HG02981 (cell line): ENCODE measurements around the gene CUX1.

ENCODE experiments used
- ATAC-seq: cut with Tn5 transposase; IDR thresholded peaks from one replicate; pipeline ENCODE4 v1.9.1; 2021; ENCODE audit warnings: mild to moderate bottlenecking, moderate library complexity; ENCODE audit not compliant: unreplicated experiment

The CUX1 gene

DNA sequence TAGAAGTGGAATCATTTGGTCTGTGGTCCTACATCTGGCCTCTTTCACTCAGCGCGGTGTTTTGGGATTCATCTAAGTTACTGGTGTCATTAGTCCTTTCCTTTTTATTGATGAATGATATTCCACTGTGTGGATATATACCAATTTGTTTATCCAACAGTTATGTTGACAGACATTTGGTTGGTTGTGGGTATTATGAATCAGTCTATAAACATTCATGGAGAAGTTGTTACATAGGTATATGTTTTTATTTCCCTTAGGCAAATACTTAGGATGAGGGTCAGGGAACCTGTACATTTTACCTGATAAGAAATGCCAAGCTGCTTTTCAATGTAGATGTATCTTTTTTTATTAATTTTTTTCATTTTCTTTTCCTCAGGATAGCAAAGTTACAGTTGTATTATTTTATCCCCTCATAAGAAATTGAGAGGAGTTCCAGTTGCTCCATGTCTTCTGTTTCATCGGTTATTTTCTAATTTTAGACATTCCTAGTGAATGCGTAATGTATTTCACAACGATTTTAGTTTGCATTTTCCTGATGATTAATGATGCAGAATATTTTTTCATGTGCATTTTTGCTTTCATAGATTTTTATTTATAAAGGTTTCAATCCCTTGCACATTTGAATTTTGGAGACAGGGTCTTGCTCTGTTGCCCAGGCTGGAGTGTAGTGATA, 265.4 kb downstream of the CUX1 start:
- no peak for ATAC-seq

DNA sequence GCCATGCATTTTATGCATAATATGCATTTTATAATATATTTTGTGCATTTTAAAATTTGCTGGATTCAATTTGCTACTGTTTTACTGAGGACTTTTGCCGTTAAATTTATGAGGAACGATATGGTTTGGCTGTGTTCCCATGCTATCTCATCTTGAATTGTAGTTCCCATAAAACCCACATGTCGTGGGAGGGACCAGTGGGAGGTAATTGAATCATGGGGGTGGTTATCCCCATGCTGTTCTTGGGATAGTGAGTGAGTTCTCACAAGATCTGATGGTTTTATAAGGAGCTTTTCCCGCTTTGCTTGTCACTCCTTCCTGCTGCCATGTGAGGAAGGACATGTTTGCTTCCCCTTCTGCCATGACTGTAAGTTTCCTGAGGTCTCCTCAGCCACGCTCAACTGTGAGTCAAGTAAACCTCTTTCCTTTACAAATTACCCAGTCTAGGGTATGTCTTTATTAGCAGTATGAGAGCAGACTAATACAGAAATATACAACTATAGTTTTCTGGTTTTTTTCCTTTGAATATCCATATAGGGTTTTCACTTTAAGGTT, 267.9 kb downstream of the CUX1 start:
- ATAC-seq: no peak

DNA sequence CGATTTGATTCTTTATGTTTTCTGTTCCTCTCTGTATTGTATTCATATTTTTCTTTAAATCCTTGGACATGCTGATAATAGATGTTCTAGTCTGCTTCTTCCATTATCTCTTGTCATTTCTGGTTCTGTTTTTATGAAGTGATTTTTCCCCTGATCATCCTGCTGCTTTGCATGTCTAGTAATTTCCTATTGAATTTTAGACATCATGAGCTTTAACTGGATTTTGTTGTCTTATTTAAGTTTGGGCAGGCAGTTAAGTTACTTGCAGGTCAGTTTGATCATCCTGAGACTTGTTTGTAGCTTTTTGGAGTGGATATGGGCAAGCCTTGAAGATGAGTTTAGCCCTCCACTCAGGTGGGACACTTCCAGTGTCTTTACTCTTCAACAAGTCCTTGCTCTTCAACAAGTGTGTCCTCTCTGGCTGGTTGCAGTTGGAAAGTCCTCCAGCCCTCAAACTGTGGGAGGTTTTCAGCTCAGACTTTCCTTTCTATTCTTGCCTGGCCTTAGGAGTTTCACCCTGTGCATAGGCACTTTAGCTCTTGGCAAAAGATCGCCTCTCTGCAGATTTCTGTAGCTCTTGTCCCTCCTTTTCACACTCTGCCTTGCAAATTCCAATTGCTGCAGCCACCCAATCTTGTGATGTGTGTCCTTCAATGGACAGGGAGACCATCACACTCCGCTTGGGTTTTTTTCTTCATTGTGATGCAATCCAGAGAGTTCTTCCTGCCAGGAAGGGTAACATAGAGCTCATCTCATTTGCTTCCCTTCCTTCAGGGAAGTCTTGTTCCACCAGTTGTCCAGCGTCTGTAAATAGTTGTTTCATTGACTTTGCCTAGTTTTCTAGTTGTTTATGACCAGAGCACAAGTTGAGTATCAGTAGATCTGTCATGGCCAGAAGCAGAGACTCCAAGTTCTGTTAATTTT, 272.0 kb downstream of the CUX1 start:
- no peak for ATAC-seq

DNA sequence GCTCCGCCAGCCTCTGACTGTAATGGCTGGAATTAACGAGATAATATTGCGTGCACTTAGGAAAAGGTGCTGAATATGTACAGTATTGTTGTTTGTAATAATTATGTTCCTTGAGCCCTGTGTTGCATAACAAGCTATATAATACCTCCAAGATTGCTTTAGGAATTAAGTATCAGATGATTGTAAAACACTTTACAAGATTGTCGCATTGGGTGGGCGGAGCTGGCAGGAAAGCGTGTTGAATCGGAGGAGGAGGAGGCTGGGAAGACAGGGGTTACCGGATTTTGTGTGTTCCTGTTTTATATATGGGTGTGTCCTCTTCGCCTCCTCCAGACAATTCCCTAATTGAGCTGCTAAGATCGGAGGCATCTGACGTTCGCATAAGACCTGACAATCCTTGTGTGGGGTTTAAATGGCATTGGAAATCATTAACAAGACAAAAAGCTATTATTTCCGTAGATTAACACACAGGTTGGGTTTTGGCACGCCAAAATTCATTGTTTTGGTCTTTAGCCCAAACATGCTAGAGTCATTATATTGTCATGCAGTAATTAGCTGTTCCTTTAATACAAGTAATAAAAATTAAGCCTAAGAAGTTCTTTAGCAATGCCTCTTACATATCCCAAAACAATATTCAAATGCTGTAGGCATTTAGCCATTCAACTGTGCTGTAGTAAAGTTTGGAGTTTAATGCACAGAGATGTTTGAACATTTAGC, 276.3 kb downstream of the CUX1 start:
- ATAC-seq: no peak

DNA sequence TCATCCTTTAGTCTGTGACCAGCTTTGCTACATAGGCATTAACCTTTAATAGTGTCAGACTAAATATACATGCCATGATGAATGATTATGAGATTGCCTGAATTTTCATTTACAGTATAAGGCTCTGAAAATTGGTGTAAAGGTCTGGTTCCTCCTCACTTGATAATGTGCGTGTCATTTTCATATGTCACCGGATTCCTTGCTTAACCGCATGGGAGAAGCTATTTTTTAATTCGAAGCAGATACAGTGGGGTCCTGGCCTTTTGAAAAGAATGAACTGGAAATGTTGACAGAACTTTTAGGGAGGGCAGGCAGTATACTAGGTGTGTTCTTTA, 276.9 kb downstream of the CUX1 start:
- no peak for ATAC-seq

DNA sequence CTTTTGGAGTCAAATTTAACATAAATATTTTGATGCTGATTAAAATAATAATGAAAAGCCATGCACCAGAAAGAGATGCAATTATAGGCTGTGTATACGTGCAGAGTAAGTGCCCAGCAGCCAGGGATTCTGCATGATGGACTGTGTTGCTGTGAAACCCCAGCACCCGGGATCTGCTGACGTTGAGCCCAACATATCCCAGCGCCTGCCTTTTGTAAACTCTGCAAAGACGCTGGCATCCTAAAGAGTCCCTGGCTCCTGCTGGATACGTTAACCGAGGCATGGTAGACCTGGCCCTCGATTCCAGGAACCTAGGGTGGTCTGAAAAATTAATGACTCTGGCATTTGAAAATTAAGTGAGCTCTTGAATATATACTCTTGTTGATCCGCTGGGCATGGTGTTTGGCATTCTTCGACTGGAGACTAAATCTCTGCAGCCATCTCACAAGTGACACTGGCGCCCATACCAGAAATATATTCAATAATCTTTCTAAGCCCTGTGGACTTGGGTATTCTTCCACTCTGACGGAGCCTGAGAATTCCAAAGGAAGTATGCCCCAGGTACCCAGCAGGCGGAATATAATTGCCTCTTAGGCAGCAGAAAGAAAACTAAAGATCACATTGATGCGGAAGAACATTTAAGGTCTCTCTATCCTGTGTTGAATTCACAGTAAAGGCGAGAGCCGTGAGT, 278.0 kb downstream of the CUX1 start:
- ATAC-seq: no peak

DNA sequence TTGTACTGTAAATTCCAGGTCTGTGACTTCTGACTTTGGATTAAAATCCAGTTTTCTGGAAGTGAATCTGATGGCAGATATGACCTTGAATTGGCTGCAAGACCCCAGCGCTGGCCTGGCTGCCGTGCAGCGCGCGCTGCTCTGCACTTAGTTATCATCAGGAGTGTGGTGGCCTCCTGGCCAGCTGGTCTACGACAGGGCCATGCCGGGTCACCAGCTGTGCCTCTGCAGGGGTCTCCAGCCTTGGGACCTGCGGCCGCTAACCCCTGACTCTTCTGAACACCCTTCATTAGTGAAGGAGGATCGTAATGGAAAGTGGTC, 278.5 kb downstream of the CUX1 start:
- no peak for ATAC-seq

DNA sequence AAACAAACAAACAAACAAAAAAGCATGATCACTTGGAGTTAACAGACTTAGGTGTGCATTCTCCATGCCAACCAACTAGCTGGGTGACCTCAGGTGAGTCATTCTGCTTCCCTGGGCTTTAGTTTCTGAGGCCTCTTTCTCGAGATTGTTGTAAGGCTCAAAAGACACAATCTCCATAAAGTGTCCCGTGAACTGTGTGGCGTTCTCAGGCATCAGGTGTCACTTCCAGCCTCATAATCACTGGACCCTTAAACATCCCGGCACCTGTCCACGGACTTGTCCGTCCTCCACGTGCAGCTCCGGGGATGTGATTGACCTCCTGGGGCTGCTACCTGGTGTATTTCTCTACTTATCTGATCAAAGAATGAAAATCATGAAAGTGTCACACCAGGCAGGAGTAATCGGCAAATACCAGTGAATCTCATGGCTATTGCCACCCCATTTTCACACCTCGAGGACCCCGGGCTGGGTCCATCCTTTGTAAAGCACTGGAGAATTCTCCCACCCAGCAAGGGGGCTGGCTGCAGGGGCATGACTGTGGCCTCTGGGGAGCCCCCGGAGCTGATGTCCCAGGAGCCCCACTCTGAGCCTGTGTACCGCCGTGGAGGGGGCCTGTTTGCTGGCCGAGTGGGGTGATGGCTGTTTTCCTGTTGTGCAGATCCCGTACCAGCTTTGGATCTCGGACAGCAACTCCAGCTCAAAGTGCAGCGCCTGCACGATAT, 279.4 kb downstream of the CUX1 start:
- no peak for ATAC-seq

DNA sequence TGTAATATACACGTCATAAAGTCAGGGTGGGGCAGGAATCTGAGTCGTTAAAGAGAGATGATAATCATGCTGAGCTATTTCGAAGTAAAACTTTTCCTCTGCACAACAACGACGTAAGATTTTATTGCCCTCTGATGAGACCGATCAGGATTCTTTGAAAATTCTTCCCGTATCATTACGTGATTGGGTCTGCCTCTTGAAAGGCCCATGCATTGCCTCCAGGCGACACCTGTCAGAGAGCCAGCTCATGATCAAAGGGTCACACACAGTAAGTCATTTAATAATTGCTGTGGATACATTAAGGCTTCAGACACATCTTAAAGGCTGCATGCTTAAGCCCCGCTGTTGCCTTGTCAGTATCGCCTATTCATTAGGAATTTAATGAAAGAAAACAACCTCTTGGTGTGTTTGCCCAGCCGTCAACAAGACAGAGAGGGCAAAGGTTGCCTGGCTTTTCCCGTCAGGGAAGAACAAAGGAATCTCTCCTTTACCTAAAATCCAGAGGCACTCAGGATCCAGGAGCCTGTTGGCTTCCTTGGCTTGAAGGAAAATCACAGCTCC, 280.3 kb downstream of the CUX1 start:
- ATAC-seq: no peak

DNA sequence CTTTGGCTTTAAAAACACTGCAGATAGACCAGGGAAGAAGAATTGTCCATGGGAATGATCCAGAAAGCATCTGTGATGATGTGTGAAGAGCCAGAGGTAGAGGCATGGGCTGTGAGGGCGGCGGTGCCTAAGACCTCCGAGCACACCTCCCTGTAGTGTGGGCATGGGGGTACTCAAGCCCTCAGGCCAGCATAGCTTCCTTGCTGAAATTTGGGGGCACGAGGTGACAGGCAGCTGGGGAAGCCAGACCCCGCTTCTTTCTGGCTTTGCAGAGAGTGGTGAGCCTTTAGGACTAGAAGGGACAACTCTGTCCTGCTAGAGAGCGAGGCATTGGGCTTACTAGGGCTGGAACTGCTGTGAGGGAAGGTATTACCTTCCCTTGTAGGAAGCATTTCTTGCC, 281.6 kb downstream of the CUX1 start:
- no peak for ATAC-seq

DNA sequence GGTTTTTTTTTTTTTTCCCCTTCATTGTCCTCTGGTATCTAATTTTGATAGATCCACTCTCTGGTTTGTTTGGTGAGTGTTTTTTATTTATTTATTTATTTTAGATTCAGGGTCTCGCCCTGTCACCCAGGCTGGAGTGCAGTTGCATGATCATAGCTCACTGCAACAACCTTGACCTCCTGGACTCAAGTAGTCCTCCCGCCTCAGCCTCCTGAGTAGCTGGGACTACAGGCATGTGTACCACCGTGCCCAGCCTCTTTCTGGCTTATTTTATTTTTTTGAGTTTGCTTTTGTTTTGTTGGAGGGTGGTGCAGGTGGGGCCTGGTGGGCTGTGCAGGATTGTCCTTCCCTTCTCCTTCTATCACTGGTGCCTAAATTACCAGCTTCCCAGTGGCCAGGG, 282.0 kb downstream of the CUX1 start:
- no peak for ATAC-seq

DNA sequence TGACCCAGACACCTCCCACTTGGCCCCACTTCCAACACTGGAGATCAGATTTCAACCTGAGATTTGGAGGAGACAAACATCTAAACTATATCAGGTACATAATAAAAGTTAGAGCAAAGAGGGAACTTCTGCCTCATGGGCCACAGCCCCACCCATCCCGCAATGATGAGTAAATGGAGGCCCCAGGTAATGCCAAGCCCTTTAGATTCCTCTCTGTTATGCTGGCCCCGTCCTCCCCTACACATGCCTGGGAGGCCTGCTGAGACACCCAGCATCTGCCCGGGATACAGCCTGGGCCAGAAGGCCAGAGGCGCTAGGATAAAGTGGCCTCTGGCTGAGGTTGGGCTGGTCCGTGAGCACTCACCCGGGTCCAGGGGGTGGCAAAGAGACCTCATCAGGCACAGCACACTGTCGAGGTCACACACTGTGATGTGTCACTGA, 283.7 kb downstream of the CUX1 start:
- ATAC-seq: no peak

DNA sequence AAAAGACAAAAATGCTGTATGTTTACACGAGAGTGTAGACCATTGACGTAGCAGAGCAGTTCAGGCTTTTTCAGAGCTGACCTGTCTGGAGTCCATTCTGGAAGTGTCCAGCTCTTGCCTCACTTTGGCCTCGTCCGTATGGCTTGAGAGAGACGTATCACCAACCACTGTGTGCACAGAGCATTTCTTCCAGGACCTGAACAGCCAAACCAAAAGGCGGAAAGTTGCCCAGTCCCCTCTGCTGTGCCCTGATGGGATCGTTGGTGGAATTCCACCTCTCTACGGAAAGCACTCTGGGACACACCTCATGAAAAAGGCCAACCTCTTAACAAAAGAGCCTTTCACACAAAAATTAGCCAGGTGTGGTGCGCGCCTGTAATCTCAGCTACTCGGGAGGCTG, 284.5 kb downstream of the CUX1 start:
- no peak for ATAC-seq

DNA sequence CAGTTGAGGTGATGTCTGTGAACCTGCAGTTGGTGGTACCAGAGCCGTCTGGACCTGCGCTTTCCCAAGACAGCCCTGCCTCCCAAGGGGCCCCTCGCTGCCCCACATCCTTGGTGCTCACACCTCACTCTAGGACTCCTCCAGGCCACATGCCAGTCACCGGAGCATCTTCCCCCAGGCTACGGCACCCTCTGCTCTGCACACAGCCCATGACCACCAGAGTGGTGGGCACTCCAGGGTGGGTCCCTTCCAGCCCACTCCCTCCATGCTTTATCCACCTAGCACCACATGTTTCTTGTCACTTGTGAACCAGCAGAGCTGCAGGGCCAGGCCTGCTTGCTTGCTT, 285.6 kb downstream of the CUX1 start:
- ATAC-seq: no peak

DNA sequence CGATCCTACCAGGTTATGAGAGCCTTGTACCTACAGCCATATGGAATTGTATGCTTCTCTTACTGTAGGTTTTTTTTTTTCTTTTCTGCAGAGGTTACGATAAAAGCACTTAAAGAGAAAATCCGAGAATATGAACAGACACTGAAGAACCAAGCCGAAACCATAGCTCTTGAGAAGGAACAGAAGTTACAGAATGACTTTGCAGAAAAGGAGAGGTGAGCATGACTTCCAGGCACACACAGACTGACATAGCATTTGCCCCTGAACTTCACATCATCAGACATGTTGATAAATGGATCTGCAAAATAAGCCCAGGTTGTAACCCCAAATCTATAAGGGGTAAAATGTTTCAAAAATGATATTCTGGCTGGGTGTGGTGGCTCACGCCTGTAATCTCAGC, 286.8 kb downstream of the CUX1 start:
- ATAC-seq: no peak

DNA sequence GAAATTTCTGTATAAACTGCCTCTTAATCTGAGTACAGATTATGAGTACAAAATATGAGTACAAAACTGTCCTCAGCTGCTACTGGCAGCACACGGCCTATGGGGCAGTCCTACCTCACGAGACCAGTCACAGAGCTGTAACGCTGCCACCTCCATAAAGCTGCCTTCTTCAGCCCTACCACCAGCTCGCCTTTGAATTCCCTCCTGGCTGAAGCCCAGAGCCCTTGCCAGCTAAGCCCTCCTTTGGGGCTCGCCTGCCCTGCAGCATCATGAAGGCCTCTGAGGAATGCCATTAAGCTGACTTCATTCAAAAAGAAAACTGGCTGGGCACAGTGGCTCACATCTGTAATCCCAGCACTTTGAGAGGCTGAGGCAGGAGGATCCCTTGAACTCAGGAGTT, 289.2 kb downstream of the CUX1 start:
- ATAC-seq: no peak

DNA sequence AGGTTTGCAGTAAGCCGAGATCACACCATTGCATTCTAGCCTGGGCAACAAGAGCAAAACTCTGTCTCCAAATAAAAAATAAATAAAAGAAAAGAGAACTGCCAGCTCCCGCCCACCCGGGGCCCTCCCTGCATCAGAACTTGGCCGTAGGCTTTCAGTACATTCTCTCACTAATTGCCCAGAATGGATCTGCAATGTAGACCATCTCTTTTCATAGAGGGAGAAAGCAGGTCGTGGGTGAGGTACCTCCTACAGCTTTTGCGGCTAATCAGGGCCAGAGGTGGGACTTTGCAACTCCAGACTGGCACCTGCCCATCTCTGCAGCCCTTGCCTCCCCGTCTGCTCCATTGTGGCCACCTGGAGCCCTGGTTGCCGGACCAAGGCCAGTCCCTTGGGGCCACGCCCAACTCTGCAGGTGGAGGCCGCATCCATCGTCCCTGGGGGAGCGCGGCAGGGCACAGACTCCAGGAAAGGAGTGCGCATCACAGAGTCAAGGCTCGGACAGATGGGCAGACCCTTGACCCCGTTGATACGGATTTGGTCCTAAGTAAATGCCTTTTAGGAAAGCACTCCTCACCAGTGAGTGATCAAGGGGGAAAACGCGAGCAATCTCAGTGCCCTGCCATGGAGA, 290.2 kb downstream of the CUX1 start:
- ATAC-seq: no peak

DNA sequence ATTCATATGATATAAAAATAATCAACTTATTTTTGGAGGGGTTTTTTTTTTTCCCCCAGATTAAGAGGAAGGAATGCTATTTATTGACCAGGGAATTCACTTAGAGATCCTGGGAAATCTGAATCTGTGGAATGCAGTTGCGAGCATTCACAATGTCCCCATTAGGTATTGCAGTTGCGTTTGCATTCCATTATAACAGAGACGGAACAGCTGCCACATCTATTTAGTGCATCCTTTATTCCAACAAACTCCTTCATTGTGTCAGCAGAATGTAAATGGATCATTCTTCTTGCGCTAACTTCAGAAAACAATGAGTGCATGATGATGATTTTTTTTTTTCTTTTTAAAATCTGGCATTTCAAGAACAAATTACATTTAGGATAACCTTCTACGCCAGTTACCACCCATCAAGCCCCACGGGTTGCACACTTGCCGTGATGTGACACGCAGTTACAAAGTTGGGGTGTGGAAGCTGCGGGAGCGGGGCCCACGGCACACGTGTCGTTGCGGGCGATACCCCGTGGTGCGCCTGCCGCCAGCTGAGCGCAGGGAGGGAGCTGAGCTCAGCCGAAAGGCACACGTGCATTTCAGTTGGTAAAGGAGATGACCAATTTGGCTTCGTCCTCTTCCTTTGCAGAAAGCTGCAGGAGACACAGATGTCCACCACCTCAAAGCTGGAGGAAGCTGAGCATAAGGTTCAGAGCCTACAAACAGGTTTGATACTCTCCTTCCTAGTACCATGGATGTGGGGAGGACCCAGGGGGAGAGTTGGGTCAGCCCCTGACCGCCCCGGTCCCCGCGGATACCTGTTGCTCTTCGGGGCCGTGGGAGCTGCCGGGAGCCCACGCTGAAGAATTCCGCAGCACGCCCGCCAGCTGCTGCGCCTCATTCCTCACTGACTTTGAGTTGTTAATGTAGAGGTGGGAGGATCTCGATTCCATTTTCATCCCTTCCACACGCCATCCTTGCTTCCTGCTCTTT, 293.9 kb downstream of the CUX1 start:
- no peak for ATAC-seq

DNA sequence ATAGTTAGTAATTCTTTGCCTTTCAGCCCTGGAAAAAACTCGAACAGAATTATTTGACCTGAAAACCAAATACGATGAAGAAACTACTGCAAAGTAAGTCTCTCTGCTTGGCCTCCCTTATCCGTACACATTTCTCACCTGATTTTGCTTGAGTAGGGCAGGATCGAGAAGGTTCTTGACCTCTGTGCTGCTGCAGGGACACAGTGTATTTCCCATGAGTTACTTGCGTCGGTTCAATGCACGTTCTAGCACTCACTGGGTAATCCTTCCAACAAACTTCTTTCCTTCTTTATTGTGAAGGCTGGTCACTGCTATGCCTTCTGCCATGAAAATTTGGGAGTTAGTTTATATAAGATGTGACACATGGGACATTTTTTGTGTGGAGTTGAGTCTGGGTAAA, 297.8 kb downstream of the CUX1 start:
- no peak for ATAC-seq
